Measurements from ENCODE around the gene C9orf50.

DNA sequence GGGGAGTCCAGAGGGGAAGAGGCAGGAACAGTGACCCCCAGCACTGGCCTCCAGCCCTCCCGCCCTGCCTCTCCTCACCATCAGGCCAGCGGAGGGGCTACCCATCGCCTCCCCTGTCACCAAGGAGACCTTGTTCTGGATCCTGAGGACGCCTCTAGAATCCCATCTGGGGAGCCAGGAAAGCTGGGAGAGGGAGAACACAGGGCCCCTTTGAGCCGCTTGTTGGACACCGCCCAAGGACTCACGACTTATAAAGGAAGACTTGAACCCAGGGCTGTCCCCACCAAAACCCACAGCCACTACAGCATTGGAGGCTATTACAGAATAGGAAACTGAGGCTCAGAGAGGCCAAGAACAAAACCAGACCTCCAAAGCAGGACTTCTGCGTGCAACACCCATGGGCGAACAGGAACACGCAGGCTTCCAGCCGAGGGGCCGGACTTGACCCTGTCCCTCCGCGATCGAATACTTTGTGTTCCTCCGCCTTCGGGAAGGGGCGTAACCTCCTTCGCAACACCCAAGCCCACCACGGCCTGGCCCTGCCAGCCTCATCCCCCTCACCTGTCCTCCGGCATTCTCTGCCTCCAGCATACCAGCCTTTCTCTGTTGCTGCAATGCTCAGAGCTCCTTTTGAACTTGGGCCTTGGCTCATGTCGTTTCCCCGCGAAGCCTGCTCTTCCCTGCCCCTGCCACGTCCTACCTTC lies 54.2 kb downstream of the C9orf50 start:
- TF ChIP-seq, protein P1, sequence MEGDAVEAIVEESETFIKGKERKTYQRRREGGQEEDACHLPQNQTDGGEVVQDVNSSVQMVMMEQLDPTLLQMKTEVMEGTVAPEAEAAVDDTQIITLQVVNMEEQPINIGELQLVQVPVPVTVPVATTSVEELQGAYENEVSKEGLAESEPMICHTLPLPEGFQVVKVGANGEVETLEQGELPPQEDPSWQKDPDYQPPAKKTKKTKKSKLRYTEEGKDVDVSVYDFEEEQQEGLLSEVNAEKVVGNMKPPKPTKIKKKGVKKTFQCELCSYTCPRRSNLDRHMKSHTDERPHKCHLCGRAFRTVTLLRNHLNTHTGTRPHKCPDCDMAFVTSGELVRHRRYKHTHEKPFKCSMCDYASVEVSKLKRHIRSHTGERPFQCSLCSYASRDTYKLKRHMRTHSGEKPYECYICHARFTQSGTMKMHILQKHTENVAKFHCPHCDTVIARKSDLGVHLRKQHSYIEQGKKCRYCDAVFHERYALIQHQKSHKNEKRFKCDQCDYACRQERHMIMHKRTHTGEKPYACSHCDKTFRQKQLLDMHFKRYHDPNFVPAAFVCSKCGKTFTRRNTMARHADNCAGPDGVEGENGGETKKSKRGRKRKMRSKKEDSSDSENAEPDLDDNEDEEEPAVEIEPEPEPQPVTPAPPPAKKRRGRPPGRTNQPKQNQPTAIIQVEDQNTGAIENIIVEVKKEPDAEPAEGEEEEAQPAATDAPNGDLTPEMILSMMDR (tag by site-specific recombination; IDR thresholded peaks at IDR 0.05): no peak
- TF ChIP-seq ZNF23 (tag by site-specific recombination; IDR thresholded peaks at IDR 0.05; ENCODE audit: borderline replicate concordance): no peak
- TF ChIP-seq ZNF16 (tag by site-specific recombination; IDR thresholded peaks at IDR 0.05; ENCODE audit: low read depth): no peak
- TF ChIP-seq ZNF37A (tag by site-specific recombination; IDR thresholded peaks at IDR 0.05): no peak
